HEK293 (cell line): ENCODE measurements around the gene MYOZ3.

Experiments used
- GLIS2 ChIP-seq: fragments of 450-650 bp; formaldehyde crosslinking; IDR thresholded peaks from 2 replicates; pipeline ENCODE4 v1.5.1; 2016; ENCODE audit warnings: missing biosample characterization, missing genetic modification characterization
- ZBTB17 ChIP-seq: fragments of 450-650 bp; formaldehyde crosslinking; IDR thresholded peaks from 2 replicates; pipeline ENCODE4 v1.5.1; 2016; ENCODE audit warnings: missing biosample characterization, missing genetic modification characterization
- ZBTB7A ChIP-seq: fragments of 450-650 bp; formaldehyde crosslinking; IDR thresholded peaks from 2 replicates; pipeline ENCODE4 v1.5.1; 2016; ENCODE audit warnings: low read depth, missing biosample characterization, missing genetic modification characterization
- ZEB2 ChIP-seq: fragments of 450-650 bp; formaldehyde crosslinking; IDR thresholded peaks from 2 replicates; pipeline ENCODE4 v1.5.1; 2016; ENCODE audit warnings: missing biosample characterization, missing genetic modification characterization
- ZFHX2 ChIP-seq: fragments of 450-650 bp; formaldehyde crosslinking; conservative IDR thresholded peaks from 2 replicates; pipeline ENCODE4 v1.5.1; 2016; ENCODE audit warnings: missing biosample characterization, missing genetic modification characterization
- ZIC2 ChIP-seq: fragments of 450-650 bp; formaldehyde crosslinking; IDR thresholded peaks from 2 replicates; pipeline ENCODE4 v1.5.1; 2016; ENCODE audit warnings: missing biosample characterization, missing genetic modification characterization
- ZNF114 ChIP-seq: fragments of 450-650 bp; formaldehyde crosslinking; IDR thresholded peaks from 2 replicates; pipeline ENCODE4 v1.5.0; 2017; ENCODE audit warnings: missing biosample characterization, missing genetic modification characterization
- ZNF335 ChIP-seq: fragments of 450-650 bp; formaldehyde crosslinking; conservative IDR thresholded peaks from 2 replicates; pipeline ENCODE4 v1.5.1; 2016; ENCODE audit warnings: missing biosample characterization, missing genetic modification characterization
- ZNF423 ChIP-seq: fragments of 450-650 bp; formaldehyde crosslinking; IDR thresholded peaks from 2 replicates; pipeline ENCODE4 v1.5.1; 2016; ENCODE audit warnings: missing biosample characterization, missing genetic modification characterization
- ZNF48 ChIP-seq: fragments of 450-650 bp; formaldehyde crosslinking; IDR thresholded peaks from 2 replicates; pipeline ENCODE4 v1.5.1; 2016; ENCODE audit warnings: missing biosample characterization, missing genetic modification characterization
- ZNF558 ChIP-seq: fragments of 450-650 bp; formaldehyde crosslinking; IDR thresholded peaks from 2 replicates; pipeline ENCODE4 v1.5.1; 2016; ENCODE audit warnings: missing biosample characterization, missing genetic modification characterization
- ZNF561 ChIP-seq: fragments of 450-650 bp; IDR thresholded peaks from 2 replicates; pipeline ENCODE4 v1.5.1; 2018; ENCODE audit warnings: missing biosample characterization, missing genetic modification characterization, borderline replicate concordance
- ZNF596 ChIP-seq: fragments of 450-650 bp; IDR thresholded peaks from 2 replicates; pipeline ENCODE4 v1.5.0; 2018; ENCODE audit warnings: missing biosample characterization, mild to moderate bottlenecking, missing genetic modification characterization, moderate library complexity
- ZNF600 ChIP-seq: fragments of 450-650 bp; formaldehyde crosslinking; IDR thresholded peaks from 2 replicates; pipeline ENCODE4 v1.5.1; 2016; ENCODE audit warnings: missing biosample characterization, missing genetic modification characterization
- TF ChIP-seq, protein P1 (sequence below): fragments of 450-650 bp; formaldehyde crosslinking; IDR thresholded peaks from 2 replicates; pipeline ENCODE4 v1.5.1; 2017; ENCODE audit warnings: missing biosample characterization, mild to moderate bottlenecking, missing genetic modification characterization, moderate library complexity
- TF ChIP-seq, protein P2 (sequence below): fragments of 450-650 bp; formaldehyde crosslinking; IDR thresholded peaks from 2 replicates; pipeline ENCODE4 v1.5.1; 2017; ENCODE audit warnings: missing biosample characterization, missing genetic modification characterization
- TF ChIP-seq, protein P3 (sequence below): fragments of 450-650 bp; formaldehyde crosslinking; IDR thresholded peaks from 2 replicates; pipeline ENCODE4 v1.5.1; 2017; ENCODE audit warnings: missing biosample characterization, missing genetic modification characterization
- TF ChIP-seq, protein P4 (sequence below): fragments of 450-650 bp; formaldehyde crosslinking; IDR thresholded peaks from 2 replicates; pipeline ENCODE4 v1.5.1; 2016; ENCODE audit warnings: missing biosample characterization, missing genetic modification characterization
- TF ChIP-seq, protein P5 (sequence below): fragments of 450-650 bp; formaldehyde crosslinking; IDR thresholded peaks from 2 replicates; pipeline ENCODE4 v1.5.1; 2017; ENCODE audit warnings: missing biosample characterization, missing genetic modification characterization
- TF ChIP-seq, protein P6 (sequence below): fragments of 450-650 bp; formaldehyde crosslinking; IDR thresholded peaks from 2 replicates; pipeline ENCODE4 v1.5.1; 2016; ENCODE audit warnings: missing biosample characterization, missing genetic modification characterization
- TF ChIP-seq, protein P7 (sequence below): fragments of 450-650 bp; formaldehyde crosslinking; IDR thresholded peaks from 2 replicates; pipeline ENCODE4 v1.5.1; 2016; ENCODE audit warnings: missing biosample characterization, missing genetic modification characterization
- TF ChIP-seq, protein P8 (sequence below): fragments of 450-650 bp; formaldehyde crosslinking; IDR thresholded peaks from 2 replicates; pipeline ENCODE4 v1.5.1; 2016; ENCODE audit warnings: missing biosample characterization, missing genetic modification characterization
- TF ChIP-seq, protein P9 (sequence below): fragments of 450-650 bp; formaldehyde crosslinking; optimal IDR thresholded peaks from 2 replicates; pipeline ENCODE3; 2016; ENCODE audit warnings: missing biosample characterization, mild to moderate bottlenecking, missing genetic modification characterization

MYOZ3 gene

DNA sequence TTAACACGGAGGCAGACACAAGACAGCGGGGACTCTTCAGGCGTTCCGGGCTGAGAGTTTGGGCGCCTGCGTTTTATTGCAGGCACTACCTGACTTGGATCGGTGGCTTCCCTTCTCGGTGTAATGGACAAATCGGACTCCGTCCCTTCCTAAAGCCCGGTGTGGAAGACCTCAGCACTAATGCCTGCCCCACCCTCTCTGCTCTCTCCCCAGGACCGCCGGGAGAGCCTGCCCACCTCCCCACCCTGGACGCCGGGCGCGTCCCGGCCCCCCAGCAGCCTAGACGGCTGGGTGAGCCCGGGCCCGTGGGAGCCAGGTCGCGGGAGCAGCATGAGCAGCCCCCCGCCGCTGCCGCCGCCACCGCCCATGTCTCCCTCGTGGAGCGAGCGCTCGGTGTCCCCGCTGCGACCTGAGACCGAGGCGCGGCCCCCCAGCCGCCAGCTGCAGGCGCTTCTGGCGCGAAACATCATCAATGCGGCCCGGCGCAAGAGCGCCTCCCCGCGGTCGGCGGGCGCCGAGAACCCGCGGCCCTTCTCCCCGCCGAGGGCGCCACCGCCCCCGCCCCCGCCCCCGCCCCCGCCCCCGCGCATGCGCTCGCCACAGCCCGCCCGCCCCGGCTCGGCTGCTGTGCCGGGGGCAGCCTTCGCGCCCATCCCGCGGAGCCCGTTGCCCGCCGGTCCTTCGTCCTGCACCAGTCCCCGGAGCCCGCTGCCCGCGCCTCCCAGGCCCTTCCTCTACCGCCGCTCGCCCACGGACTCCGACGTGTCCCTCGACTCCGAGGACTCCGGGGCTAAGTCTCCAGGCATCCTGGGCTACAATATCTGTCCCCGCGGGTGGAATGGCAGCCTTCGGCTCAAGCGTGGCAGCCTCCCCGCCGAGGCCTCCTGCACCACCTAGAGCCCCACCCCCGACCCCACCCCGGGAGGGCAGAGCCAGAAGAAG is 4.6 kb upstream of the MYOZ3 start (continued):
- TF ChIP-seq, protein P1, sequence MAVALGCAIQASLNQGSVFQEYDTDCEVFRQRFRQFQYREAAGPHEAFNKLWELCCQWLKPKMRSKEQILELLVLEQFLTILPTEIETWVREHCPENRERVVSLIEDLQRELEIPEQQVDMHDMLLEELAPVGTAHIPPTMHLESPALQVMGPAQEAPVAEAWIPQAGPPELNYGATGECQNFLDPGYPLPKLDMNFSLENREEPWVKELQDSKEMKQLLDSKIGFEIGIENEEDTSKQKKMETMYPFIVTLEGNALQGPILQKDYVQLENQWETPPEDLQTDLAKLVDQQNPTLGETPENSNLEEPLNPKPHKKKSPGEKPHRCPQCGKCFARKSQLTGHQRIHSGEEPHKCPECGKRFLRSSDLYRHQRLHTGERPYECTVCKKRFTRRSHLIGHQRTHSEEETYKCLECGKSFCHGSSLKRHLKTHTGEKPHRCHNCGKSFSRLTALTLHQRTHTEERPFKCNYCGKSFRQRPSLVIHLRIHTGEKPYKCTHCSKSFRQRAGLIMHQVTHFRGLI (tag by site-specific recombination) = no peak
- TF ChIP-seq ZBTB7A (tag by site-specific recombination) (peak; percentile 44; the same call in 1 of the 2 replicates), ZFHX2 (tag by site-specific recombination) (peak; percentile 29; the same call in 1 of the 2 replicates), ZNF48 (tag by site-specific recombination) (no peak), ZBTB17 (tag by site-specific recombination) (peak; percentile 64; the same call in 1 of the 2 replicates), ZNF561 (peak; percentile 88), GLIS2 (tag by site-specific recombination) (peak; percentile 93), ZNF335 (peak; percentile 75), ZNF423 (peak; percentile 35; the same call in 1 of the 2 replicates), ZNF114 (tag by site-specific recombination) (no peak), ZEB2 (tag by site-specific recombination) (0 out of 2 replicates have a peak, but pooled peaks have one; percentile 33), ZNF558 (no peak), ZNF600 (tag by site-specific recombination) (0 out of 2 replicates have a peak, but pooled peaks have one; percentile 12), ZNF596 (tag by site-specific recombination) (peak; percentile 67; the same call in 1 of the 2 replicates), ZIC2 (tag by site-specific recombination) (peak; percentile 95)
- TF ChIP-seq, protein P2, sequence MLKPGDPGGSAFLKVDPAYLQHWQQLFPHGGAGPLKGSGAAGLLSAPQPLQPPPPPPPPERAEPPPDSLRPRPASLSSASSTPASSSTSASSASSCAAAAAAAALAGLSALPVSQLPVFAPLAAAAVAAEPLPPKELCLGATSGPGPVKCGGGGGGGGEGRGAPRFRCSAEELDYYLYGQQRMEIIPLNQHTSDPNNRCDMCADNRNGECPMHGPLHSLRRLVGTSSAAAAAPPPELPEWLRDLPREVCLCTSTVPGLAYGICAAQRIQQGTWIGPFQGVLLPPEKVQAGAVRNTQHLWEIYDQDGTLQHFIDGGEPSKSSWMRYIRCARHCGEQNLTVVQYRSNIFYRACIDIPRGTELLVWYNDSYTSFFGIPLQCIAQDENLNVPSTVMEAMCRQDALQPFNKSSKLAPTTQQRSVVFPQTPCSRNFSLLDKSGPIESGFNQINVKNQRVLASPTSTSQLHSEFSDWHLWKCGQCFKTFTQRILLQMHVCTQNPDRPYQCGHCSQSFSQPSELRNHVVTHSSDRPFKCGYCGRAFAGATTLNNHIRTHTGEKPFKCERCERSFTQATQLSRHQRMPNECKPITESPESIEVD = no peak
- TF ChIP-seq, protein P3, sequence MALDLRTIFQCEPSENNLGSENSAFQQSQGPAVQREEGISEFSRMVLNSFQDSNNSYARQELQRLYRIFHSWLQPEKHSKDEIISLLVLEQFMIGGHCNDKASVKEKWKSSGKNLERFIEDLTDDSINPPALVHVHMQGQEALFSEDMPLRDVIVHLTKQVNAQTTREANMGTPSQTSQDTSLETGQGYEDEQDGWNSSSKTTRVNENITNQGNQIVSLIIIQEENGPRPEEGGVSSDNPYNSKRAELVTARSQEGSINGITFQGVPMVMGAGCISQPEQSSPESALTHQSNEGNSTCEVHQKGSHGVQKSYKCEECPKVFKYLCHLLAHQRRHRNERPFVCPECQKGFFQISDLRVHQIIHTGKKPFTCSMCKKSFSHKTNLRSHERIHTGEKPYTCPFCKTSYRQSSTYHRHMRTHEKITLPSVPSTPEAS = no peak
- TF ChIP-seq, protein P4, sequence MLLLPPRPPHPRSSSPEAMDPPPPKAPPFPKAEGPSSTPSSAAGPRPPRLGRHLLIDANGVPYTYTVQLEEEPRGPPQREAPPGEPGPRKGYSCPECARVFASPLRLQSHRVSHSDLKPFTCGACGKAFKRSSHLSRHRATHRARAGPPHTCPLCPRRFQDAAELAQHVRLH (tag by site-specific recombination) = no peak
- TF ChIP-seq, protein P5, sequence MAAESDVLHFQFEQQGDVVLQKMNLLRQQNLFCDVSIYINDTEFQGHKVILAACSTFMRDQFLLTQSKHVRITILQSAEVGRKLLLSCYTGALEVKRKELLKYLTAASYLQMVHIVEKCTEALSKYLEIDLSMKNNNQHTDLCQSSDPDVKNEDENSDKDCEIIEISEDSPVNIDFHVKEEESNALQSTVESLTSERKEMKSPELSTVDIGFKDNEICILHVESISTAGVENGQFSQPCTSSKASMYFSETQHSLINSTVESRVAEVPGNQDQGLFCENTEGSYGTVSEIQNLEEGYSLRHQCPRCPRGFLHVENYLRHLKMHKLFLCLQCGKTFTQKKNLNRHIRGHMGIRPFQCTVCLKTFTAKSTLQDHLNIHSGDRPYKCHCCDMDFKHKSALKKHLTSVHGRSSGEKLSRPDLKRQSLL (tag by site-specific recombination) = peak; percentile 78
- TF ChIP-seq, protein P6, sequence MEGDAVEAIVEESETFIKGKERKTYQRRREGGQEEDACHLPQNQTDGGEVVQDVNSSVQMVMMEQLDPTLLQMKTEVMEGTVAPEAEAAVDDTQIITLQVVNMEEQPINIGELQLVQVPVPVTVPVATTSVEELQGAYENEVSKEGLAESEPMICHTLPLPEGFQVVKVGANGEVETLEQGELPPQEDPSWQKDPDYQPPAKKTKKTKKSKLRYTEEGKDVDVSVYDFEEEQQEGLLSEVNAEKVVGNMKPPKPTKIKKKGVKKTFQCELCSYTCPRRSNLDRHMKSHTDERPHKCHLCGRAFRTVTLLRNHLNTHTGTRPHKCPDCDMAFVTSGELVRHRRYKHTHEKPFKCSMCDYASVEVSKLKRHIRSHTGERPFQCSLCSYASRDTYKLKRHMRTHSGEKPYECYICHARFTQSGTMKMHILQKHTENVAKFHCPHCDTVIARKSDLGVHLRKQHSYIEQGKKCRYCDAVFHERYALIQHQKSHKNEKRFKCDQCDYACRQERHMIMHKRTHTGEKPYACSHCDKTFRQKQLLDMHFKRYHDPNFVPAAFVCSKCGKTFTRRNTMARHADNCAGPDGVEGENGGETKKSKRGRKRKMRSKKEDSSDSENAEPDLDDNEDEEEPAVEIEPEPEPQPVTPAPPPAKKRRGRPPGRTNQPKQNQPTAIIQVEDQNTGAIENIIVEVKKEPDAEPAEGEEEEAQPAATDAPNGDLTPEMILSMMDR (tag by site-specific recombination) = peak; percentile 72
- TF ChIP-seq, protein P7, sequence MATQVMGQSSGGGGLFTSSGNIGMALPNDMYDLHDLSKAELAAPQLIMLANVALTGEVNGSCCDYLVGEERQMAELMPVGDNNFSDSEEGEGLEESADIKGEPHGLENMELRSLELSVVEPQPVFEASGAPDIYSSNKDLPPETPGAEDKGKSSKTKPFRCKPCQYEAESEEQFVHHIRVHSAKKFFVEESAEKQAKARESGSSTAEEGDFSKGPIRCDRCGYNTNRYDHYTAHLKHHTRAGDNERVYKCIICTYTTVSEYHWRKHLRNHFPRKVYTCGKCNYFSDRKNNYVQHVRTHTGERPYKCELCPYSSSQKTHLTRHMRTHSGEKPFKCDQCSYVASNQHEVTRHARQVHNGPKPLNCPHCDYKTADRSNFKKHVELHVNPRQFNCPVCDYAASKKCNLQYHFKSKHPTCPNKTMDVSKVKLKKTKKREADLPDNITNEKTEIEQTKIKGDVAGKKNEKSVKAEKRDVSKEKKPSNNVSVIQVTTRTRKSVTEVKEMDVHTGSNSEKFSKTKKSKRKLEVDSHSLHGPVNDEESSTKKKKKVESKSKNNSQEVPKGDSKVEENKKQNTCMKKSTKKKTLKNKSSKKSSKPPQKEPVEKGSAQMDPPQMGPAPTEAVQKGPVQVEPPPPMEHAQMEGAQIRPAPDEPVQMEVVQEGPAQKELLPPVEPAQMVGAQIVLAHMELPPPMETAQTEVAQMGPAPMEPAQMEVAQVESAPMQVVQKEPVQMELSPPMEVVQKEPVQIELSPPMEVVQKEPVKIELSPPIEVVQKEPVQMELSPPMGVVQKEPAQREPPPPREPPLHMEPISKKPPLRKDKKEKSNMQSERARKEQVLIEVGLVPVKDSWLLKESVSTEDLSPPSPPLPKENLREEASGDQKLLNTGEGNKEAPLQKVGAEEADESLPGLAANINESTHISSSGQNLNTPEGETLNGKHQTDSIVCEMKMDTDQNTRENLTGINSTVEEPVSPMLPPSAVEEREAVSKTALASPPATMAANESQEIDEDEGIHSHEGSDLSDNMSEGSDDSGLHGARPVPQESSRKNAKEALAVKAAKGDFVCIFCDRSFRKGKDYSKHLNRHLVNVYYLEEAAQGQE = no peak
- TF ChIP-seq, protein P8, sequence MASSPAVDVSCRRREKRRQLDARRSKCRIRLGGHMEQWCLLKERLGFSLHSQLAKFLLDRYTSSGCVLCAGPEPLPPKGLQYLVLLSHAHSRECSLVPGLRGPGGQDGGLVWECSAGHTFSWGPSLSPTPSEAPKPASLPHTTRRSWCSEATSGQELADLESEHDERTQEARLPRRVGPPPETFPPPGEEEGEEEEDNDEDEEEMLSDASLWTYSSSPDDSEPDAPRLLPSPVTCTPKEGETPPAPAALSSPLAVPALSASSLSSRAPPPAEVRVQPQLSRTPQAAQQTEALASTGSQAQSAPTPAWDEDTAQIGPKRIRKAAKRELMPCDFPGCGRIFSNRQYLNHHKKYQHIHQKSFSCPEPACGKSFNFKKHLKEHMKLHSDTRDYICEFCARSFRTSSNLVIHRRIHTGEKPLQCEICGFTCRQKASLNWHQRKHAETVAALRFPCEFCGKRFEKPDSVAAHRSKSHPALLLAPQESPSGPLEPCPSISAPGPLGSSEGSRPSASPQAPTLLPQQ = 0 out of 2 replicates have a peak, but pooled peaks have one; percentile 35
- TF ChIP-seq, protein P9, sequence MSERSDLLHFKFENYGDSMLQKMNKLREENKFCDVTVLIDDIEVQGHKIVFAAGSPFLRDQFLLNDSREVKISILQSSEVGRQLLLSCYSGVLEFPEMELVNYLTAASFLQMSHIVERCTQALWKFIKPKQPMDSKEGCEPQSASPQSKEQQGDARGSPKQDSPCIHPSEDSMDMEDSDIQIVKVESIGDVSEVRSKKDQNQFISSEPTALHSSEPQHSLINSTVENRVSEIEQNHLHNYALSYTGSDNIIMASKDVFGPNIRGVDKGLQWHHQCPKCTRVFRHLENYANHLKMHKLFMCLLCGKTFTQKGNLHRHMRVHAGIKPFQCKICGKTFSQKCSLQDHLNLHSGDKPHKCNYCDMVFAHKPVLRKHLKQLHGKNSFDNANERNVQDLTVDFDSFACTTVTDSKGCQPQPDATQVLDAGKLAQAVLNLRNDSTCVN (tag by site-specific recombination) = peak; percentile 90
